GM12864 (cell line): ENCODE measurements around the gene DIP2C.

ENCODE experiments used
- DNase-seq: peaks from one replicate; pipeline ENCODE4 v3.0.0-alpha.2; 2011; ENCODE audit warnings: low read depth
- H3K4me3 ChIP-seq: 2 replicates; pipeline ENCODE4 v1.5.1; 2011; ENCODE audit warnings: mild to moderate bottlenecking, low read depth, low read length, control low read depth
- CTCF ChIP-seq: IDR thresholded peaks from 2 replicates; pipeline ENCODE4 v1.5.1; 2011; ENCODE audit warnings: low read depth, mild to moderate bottlenecking, moderate library complexity, low read length, control low read depth, inconsistent platforms; ENCODE audit errors: missing control alignments

The DIP2C gene

DNA sequence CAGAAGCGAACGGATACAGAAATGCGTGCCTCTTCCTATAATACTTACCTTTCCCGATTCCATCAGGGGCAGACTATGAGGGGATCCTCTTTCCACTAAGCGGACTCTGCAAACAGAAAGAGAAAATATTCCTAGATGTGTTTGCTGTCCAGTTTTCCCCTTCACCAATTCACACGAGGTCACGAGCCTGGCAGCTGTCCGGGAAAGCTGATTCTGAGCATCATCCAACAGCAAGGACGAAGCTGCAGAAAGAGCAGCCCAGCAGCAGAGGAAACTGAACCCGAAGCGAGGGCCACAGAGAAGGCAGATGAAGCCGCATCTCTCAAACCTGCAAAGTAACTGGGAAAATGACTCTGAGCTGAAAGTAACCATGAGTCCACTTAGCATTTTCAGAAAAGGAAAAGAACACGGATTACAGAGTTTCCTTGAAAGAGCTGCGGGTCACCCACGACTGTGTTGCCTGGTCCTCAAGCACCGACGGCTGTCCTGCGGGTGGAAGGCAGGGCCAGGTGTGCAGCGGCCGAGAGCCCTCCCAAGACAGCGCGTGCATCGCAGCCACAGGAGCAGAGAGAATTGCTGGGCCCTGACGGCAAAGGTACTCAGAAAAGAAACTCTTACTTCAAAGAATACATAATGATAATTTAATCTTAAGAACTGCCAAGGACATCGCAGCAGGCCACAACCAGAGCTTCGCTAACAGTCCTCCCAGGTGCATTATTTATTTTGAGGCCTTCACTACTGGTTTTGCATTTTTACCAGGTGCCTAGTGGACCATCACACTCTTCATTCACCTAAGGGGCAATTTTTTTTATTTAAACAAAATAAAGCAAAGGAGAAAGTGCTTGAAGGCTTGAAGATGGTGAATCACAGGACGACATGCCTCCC lies 400.9 kb downstream of the DIP2C start:
- H3K4me3 ChIP-seq: no peak overlapping the region
- TF ChIP-seq CTCF: no peak
- DNase-seq: no peak

- no peak for DNase-seq
- TF ChIP-seq CTCF: peak; percentile 24
- H3K4me3 ChIP-seq: no peak overlapping the region
Observed at GRCh38 chr10:287814-288213, 401.7 kb downstream of the DIP2C start.

DNA sequence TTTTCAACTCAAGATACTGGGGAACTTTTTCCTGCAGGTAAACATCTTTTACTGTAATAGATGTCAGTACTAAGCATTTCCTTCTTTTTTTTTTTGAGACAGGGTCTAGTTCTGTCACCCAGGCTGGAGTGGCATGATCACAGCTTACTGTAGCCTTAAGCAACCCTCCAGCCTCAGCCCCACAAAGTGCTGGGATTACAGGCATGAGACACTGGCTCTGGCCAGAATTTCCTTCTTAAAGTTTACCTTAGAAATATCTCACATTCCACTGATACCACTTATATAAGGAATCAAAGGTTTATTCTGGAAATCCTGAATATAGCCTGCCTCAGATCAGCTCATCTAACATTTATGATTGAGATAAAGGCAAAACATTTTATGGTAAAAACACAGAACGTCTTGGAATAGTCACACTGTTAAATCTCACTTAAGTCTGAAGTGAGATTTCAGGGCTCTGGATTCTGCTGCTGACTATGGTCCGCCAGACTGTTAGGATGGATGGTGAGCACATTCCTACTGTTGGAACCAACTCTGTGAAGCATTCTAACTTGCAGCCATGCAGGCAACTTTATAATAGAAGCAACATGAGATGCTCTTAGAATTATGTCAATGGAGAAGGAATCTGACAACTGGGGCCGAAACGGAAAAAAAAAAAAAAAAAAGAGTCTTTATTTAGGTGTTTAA lies 402.3 kb downstream of the DIP2C start:
- no peak overlapping the region for H3K4me3 ChIP-seq
- no peak for DNase-seq
- no peak for TF ChIP-seq CTCF

DNA sequence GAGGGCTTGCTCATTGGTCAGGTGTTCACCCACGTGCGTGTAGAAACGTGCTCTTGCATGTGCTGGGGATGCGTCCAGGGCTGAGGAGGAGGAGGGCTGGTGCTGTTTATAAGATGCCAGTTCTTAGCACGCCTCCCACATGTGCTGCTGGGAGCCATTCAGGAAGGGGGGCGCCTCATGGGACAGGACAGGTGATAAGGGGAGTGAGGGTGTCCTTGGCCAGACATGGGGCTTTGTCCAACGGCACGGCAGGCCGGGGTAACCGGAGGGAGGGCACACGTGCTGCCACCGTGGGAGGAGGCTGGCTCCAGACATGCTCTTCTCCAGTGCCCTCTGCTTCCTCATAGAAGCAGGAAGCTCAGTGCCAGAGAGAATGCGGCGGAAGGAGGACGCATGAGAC lies 404.3 kb downstream of the DIP2C start:
- TF ChIP-seq CTCF: no peak
- DNase-seq: no peak
- no peak overlapping the region for H3K4me3 ChIP-seq

DNA sequence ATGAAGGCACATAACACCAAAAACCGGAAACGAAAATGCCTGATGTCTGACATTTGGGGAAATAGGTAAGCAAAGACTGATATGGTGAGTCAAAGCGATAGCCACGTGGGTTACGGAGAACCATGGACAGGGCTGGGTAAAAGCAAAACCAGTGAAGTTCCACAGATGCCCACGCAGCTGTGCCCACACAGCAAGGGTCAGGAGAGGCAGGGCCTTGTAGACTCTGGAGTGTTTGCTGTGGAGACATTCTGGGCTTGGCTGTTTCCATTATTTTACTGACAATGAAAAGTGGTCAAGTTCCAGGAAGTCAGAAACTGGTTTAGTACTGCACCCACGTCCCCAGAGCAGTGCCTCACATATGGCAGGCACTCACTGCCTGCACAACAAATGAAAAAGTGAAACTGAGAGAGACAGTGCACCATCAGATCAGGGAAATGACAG lies 405.5 kb downstream of the DIP2C start:
- peak; percentile 79 for DNase-seq
- peak; percentile 22 for TF ChIP-seq CTCF
- H3K4me3 ChIP-seq: peak overlapping the region; percentile 10; the same call in 1 of the 2 replicates

DNA sequence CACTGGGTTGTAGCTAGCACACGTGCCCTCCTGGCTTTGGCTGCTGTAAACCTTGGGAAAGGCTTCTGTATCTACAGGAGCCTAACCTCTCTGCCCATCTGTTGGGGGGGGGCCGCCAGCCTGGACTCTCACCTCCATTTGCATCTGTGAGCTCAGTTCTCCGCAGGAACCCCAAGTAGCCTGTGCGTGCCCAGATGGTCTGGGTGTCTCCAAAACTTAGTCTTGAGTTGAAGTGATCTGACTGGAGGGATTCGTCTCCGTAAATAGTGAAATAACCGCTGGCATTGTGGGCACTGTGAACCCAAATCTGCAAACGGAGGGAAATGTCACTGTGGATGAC lies 406.4 kb downstream of the DIP2C start:
- H3K4me3 ChIP-seq: no peak overlapping the region
- TF ChIP-seq CTCF: no peak
- DNase-seq: no peak
